RWPE1 (cell line): ENCODE measurements around the gene NT5DC3.
A peak's percentile ranks its signal among the peaks of the same experiment; 100 is the strongest.

ENCODE experiments used
- CTCF ChIA-PET: fragments of 350-600 bp; sonication (Branson Sonifier 250); formaldehyde crosslinking; extraction: SDS; loops from one replicate; lab custom pipeline; 2021; lab: Yijun Ruan, JAX
- POLR2A ChIA-PET: fragments of 400-600 bp; formaldehyde crosslinking; extraction: SDS; loops from one replicate; lab custom pipeline; 2020; ENCODE audit warnings: antibody characterized with exemption; ENCODE audit not compliant: low non-redundant PET; lab: Yijun Ruan, JAX
- DNase-seq: peaks from one replicate; pipeline ENCODE4 v3.0.0; 2012; ENCODE audit warnings: low spot score
- H3K27ac ChIP-seq: fragments of 450-650 bp; 2 replicates; pipeline ENCODE4 v1.5.1; 2017
- TF ChIP-seq, protein P1 (sequence below): fragments of 450-650 bp; conservative IDR thresholded peaks from 2 replicates; pipeline ENCODE4 v1.5.1; 2017; ENCODE audit warnings: low read depth, mild to moderate bottlenecking

NT5DC3 gene

DNA sequence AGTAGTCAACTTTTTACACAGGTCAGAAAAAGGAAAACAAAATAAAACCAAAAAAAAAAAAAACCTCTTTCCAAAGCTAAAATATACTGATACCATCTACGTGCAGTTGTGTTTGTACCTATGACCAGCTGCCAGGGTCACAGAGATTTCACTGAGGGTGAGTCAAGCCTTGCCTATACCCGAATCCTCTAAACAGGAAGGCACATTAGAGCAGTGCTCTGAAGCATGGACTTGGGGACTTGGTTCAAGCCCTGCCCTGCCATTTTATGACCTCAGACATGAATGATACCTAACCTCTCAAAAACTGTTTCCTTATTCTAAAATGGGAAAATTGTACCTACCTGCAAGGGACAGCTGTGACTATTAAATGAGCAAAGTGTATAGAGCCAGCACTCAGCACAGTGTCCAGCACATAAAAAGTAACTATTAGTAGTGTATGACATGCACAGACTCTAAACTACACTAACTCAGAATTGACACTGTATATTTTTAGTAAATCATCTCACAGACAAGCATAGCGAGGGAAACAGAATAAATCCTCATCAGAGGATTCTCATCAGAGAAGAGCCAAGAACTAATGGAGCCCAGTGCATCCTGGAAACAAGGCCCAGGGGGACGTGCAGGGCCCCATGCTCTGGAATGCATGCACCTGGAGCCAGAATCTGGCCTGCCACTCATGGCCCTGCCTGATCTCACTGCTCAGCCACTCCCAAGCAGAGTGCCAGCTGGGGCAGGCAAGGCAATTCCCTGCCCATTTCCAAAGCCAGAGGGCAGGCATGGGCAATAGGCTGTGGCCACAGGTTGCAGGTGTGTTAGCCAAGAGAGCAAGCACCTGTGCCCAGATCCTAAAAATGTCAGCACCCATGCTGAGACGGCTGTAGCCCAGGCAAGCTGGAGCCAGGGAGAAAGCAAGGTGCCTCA is 57.0 kb downstream of the NT5DC3 start:
- ChIA-PET CTCF (interaction anchor here (0.6 kb wide), 2 partner anchors 8 to 87 kb away, joined by 3 read pairs; no protein-coding TSS in a partner anchor), POLR2A (no interaction called here)
- H3K27ac ChIP-seq = peak overlapping the region; percentile 53
- no peak for DNase-seq
- TF ChIP-seq, protein P1, sequence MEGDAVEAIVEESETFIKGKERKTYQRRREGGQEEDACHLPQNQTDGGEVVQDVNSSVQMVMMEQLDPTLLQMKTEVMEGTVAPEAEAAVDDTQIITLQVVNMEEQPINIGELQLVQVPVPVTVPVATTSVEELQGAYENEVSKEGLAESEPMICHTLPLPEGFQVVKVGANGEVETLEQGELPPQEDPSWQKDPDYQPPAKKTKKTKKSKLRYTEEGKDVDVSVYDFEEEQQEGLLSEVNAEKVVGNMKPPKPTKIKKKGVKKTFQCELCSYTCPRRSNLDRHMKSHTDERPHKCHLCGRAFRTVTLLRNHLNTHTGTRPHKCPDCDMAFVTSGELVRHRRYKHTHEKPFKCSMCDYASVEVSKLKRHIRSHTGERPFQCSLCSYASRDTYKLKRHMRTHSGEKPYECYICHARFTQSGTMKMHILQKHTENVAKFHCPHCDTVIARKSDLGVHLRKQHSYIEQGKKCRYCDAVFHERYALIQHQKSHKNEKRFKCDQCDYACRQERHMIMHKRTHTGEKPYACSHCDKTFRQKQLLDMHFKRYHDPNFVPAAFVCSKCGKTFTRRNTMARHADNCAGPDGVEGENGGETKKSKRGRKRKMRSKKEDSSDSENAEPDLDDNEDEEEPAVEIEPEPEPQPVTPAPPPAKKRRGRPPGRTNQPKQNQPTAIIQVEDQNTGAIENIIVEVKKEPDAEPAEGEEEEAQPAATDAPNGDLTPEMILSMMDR = no peak; the same call in 1 of the 2 replicates

- ChIA-PET POLR2A (no interaction called here), CTCF (no interaction called here)
- no peak for DNase-seq
- no peak overlapping the region for H3K27ac ChIP-seq
- TF ChIP-seq, protein P1 = no peak
Measured at GRCh38 chr12:103782399-103782798, 58.6 kb downstream of the NT5DC3 start.

DNA sequence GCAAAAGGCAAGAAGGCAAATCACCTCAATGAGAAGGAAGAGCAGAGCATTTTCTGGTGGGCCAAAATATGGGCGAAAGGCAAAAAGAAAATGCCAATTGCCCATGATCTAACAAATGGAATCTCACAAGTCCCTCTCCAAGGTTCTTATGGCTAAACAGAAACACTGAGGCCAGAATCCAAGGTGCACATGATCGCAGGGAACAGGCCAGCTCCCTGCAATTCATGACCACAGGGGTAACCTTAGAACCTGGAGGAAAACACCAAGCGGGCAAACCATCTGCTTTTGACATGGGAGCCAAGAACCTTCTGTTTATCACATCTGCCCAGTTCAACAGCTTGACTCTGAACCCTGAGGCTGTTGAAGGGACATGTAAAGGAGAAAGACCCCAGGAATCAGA is 60.0 kb downstream of the NT5DC3 start:
- POLR2A ChIA-PET = no interaction called here

DNA sequence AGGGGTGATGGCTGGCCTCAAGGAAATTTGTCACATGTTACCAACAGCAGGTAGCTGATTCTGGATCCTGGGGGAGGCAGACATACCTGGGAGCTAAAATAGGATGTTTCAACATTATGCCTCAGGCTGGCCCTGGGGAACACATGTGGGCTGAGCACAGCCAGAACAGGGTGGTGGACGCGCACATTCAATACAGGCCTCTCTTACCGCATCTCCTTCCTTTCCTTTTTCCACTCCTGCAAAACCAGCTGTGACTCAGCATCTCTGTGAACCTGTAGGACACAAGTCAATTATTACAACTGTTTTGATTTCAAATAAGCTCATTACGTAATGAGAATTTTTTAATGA is 61.0 kb downstream of the NT5DC3 start:
- ChIA-PET POLR2A (no interaction called here), CTCF (interaction anchor here (0.8 kb wide), 1 partner anchor 61 kb away, joined by 3 read pairs; the partner anchor contains the start of gene NT5DC3)
- no peak for DNase-seq
- H3K27ac ChIP-seq = peak overlapping the region; percentile 12; the same call in 1 of the 2 replicates
- TF ChIP-seq, protein P1 = no peak

More for the DNA sequence above, 60.0 kb downstream of the NT5DC3 start:
- DNase-seq = no peak
- no peak overlapping the region for H3K27ac ChIP-seq
- CTCF ChIA-PET = interaction anchor here (0.5 kb wide), 1 partner anchor 136 kb away, joined by 3 read pairs; no protein-coding TSS in a partner anchor
- TF ChIP-seq, protein P1 = no peak

DNA sequence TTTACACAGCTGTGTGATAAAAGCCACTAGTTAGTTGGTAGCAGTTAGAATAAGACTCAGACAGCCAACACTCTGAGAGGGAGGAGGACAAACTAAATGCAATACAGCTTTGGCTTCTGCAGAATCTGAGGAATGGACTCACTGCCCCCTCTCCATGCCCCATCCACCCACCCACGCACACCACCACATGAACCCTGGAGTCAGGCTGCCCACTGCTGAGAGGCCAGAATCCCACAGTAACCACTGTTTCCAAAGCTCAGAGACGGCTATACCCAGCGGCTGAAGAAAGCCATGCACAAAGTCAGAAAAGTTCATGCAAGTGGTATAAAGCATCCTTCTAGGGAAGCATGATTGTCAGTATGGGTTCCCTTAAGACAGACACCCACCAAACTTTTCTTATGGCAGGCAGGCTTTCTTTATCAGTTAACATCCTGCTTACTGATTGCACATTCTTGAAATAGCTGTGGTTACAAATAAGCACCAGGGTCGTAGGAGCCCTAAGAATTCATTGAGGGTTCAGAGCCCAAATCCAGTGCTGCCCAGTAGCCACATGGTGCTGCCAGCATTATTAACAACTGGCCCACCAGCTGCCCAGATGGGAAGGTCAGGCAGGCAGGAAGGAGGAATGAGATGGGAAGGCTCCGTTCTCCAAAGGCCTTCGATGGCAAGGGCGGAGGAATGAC is 61.5 kb downstream of the NT5DC3 start:
- DNase-seq = no peak
- POLR2A ChIA-PET = no interaction called here
- H3K27ac ChIP-seq = peak overlapping the region; percentile 12; the same call in 1 of the 2 replicates
- TF ChIP-seq, protein P1 = no peak
- CTCF ChIA-PET = interaction anchor here (0.8 kb wide), 1 partner anchor 61 kb away, joined by 3 read pairs; the partner anchor contains the start of gene NT5DC3

GRCh38 chr12:103778781-103779180 is 62.3 kb downstream of the NT5DC3 start:
- CTCF ChIA-PET = no interaction called here

More at GRCh38 chr12:103778781-103779180, 62.3 kb downstream of the NT5DC3 start:
- POLR2A ChIA-PET = no interaction called here
- DNase-seq = no peak
- TF ChIP-seq, protein P1 = no peak
- no peak overlapping the region for H3K27ac ChIP-seq
